GM19238 (cell line): ENCODE data around the gene ABCA1.
"Not testable (repeated sequence)": the region's sequence is repeated elsewhere in the genome, so short reads cannot be mapped to it uniquely, and the experiment has no call there.

ENCODE experiments used
- DNase-seq: peaks from one replicate; pipeline ENCODE4 v3.0.0; 2011; ENCODE audit warnings: low spot score; ENCODE audit not compliant: insufficient read length

ABCA1 gene

DNA sequence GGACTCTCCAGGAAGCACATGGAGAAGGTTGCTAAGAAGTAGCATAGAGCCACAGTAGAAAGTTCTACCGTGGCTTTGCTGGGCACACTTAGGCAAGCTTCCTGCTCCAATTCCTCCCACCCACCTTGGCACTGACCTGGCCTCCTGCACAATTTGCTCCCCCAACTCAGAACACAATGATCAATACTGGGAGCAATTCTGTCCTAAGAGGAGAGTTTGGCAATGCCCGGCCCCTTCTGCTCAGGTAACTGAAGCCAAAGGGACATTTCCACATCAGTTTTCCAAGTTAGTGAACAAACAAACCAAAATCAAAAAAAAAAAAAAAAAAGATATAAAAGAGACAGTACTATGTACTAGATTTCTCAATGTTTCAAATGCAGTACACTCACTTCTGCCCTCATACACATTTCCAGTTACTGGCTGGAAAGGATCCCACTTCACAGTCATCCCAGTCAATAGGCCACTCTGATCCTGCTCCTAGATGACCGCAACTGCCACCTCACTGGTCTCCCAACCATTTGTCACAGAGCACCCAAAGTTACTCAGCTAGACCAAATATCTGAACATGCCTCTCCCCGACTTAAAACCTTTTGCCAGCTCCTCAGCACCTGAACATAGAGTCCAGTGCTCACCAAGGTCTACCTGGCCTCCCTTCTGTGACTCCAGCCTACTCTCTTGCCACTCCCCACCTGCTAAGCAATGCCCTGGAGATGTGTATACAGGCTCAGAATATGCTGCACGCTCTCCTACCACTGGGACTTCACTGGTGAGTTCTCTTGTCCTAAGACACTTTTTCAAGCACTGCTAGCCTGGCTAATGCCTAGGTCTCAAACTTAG, 21.3 kb downstream of the ABCA1 start:
- DNase-seq = no peak

DNA sequence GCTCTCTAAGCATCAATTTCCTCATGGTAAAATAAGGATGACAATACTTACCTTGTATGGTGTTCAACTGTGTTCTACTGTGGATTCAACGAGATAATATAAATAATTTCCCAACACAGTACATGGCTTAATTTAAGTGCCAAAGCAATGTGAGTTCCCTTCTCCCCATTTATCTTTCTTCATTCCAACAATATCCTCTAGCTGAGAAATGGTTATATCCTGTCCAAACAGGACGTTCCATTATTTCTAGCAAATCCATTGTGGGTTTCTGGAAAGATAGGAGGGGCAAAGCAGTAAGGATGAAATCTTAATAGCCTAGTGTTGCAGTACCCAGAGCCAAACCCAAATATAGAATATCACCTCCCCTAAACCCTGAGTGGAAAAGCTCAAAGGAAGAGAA, 22.0 kb downstream of the ABCA1 start:
- no peak for DNase-seq

DNA sequence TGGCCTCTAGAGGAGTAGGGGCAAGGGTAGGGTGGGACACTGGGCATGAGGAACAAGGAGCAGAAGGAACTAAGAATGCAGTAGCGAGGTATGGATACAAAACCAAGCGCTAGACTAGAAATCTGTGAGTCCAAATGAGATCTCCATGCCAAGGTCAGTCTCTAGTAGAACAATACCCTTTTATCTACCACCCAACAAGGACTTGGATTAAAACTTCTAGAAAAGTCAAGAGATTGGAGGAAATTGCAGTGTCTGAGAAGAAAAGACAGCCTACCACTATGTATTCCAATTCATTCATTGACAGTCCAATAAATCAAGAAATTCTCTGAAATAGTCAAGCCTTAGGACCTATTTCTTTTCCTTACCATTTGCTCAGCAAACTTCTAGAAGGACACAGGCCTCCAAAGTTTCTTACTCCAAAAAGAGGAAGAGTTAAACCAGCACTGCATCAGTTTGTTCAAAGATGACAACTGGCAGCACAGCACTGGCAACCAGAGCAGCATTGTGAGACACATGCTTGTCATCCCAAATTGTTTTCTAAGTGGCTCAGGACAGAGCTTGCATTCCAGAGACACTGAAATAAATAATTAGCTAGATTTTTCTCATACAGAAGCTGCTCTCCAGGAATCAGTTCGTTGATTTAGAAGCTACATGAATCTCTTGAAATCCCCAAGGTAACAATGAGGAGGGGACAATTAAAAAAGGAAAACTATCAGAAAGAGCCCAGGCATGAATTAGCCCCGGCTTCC, 22.6 kb downstream of the ABCA1 start:
- DNase-seq = no peak

DNA sequence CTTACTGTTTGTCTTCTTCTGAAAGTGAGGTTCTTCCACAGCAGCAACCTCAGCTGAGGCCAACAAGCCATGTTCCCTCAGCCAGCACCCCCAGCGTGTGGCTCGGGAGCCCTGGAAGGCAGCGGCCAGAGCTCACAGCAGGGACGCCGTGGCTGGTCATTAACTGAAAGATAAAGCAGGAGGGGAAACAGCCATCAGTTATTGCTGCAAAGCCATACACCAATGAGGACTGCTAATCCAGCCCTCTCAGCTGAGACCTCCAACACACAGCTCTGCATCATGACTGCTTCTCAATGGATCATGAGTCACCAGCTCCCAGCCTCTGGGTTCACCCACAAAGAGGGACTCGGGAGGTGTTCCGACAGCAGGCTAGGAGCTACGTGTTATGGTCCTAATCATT, 24.3 kb downstream of the ABCA1 start:
- no peak for DNase-seq

DNA sequence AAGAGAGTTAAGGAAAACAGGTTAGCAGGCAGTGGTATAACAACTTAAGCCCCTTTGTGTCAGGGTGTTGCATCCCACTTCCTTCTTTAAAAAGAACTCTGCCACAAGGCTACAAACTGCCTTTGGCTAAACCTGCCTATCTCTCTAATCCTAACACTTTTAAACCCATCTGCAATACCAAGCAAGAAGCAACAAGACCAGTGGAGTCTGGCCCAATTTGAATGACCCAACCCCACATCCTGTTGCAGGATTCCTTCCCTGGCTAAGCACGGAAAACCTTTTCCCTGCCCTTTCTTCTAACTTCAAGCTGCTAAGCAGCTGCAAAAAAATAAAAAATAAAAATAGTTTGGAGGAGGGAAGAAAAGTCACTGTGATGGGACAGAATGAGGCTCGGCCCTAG, 27.1 kb downstream of the ABCA1 start:
- DNase-seq = no peak

DNA sequence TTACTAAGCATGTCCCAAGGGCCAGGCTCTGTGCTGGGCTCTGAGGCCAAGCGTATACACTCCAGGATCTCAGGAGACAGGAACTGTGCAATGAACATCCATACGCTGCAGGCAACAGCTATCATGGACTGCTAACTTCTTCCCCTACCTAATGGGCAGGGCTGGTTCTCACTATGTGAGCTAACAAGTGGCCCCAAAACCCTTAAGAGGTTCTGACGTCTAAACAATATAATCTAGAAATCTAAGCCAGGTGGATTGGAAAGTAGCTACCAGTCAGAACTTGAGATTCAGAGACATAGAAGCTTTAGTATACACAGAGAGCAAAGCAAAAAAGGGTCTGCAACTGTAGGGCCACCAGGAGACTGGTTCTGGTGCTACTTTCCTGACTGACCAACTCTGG, 27.6 kb downstream of the ABCA1 start:
- no peak for DNase-seq

DNA sequence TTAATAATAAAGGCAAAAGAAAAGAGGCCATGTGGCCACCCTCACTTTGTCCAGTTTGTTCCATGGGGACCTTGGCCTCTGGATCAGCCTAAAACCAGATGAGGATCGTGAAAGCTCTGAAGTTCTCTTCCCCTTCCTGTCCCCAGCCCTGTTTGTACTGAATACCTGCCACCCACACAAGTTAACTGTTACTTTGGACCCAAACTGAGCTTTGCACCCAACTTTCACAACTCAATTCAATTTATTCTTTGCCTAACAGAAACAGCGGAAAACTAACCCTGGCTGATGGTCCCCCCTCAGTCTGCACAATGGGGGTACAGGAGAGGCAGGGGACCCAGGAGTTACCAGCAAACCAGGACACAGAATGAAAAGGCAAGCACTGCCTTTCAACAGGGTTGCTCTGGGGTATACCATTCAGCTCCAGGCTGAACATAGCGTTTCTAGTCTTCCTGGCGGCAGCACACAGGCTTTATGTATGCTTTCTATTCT, 28.2 kb downstream of the ABCA1 start:
- DNase-seq = no peak

DNA sequence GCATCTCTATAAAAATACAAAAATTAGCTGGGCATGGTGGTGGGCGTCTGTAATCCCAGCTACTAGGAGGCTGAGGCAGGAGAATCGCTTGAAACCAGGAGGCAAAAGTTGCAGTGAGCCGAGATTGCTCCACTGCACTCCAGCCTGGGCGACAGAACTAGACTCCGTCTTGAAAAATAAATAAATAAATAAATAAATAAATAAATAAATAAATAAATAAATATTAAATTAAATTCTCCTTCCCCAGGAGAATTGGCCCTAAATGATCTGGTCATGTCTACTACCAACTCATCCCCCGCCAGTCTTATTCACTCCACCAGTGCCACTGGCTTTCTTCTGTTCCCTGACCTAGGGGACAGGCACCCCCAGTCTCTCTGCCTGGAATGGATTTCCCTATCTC, 29.6 kb downstream of the ABCA1 start:
- DNase-seq = not testable (repeated sequence)

DNA sequence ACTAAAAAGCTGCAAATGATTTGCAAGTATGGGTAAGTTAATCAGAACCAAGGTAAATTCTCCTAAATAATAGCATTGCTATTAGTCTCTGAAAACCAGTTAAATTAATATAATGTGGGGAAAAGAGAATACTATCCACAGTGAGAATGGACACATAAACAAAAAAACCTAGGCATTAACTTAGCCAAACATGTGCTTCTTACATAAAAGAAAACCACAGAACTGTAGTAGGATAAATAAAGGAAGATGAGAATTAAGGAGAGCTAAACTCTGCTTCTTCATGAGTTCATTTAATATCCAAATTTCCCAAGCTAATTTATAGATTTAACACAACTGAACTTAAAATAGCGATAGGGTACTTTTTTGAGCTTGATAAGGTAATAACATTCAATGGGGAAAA, 31.8 kb downstream of the ABCA1 start:
- no peak for DNase-seq

DNA sequence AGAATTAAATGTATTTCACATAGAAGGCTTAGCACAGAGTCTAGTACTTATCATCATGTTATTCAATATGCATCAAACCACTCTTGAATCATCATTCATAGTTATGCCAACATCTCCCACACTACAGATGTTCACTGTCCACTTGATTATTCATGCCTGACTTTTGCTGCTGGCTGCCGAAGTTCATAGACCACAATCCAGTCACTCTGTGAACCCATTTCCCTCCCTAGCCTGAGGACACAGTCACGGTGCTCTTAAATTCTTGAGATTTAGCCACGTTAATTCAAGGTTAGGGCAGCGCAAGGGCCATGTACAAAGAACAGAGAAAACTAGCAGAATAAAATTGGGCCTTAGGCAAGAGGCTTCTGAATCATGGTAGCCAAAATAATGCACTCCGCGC, 32.4 kb downstream of the ABCA1 start:
- DNase-seq = no peak

DNA sequence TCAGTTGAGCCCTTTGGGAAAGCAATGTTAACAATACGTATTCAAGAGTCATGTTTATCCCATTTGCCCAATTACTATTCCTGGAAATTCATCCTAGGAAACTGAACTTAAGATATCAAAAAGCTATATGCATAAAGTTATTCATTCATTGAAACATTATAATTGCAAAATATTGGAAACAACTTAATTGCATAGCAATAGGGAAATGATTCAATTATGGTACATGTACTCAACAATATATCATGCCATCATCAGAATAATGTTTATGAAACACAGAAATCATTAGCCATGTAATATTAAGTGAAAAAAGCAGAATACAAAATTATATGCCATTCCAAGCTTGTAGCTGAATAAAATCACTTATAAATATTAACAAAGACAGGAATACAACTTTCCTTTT, 35.3 kb downstream of the ABCA1 start:
- no peak for DNase-seq

DNA sequence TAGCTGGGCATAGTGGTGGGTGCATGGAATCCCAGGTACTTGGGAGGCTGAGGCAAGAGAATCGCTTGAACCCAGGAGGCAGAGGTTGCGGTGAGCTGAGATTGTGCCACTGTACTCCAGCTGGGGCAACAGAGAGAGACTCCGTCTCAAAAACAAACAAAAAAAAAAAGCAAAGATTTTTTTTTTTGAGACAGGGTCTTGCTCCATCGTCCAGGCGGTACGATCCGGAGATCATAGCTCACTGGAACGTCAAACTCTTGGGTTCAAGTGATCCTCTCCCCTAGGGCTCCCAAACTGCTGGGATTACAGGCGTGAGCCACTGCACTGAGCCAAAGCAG, 37.6 kb downstream of the ABCA1 start:
- no peak for DNase-seq

DNA sequence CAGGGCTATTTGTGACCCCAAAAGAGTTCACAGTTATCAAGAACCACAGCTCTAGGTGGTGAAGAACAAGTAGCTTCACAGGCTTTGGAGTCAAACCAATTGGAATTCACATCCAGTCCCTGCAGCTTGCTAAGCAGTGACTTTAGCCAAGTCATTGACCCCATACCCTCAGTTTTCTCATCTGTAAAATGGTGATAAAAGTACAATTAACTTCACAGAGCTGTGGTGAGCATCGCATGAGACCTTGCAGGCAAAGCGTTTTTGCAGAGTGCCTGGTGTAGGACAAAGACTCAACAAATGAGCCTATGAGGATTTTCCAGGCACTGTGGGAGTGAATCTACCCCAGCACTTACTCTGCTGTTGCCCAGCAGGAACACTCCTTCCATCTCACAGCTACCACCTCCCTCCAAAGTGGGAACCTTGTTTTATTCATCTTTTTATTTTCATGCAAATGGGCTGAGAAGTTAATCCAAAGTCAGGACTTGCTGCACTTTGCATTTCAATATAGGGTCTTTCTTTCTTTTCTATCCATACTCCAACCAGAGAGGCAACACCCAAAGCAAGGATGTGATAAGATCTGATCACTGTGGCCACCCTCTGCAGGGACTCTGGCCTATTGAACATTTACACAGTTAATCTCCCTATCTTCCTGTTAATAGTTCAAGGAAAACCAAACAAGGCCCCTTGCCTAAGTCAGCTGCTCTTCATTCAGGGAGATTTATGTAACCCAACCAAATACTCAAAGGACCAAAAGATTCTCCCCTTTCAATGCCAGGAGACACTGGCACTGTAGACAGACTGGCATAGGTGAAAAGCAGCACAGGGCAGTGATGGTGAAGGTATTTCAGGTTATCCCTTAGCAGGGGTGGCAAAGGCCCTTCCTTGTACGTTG, 41.9 kb downstream of the ABCA1 start:
- no peak for DNase-seq

DNA sequence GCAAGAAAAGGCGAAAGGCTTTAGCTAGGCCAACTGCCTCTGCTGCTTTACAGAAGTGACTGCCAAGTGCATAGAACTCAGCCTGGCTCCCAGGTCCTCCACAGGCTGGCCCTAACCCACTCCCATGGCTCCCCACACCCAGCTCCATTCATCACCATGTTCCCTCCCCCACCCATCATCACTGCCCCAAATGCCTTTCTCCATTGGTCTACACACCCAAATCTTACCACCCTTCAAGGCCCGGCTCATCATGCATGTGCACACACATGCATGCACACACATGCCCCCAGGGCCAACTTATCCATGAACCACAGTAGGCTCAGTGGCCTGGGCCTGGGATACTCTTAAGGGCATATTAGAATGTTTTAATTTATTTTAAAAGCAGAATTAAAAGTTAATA, 44.8 kb downstream of the ABCA1 start:
- no peak for DNase-seq

DNA sequence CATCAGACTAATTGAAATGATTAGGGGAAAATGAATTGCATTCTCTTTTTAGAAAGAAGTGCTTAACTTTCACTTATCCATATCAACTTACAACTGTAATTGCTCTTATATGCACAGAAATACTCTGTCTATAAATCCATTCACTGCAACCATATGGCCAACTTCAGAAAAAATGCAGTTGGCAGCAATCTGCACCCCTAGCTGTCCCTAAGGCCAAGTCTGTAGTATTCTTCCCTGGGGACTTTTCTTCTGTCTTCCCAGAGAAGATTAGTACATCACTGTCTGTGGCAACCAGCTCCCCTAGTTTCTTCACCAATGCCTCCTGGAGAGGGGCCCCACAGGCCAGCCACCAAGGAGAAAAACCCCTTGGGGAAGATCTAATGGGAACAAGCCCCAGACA, 45.4 kb downstream of the ABCA1 start:
- DNase-seq = no peak

DNA sequence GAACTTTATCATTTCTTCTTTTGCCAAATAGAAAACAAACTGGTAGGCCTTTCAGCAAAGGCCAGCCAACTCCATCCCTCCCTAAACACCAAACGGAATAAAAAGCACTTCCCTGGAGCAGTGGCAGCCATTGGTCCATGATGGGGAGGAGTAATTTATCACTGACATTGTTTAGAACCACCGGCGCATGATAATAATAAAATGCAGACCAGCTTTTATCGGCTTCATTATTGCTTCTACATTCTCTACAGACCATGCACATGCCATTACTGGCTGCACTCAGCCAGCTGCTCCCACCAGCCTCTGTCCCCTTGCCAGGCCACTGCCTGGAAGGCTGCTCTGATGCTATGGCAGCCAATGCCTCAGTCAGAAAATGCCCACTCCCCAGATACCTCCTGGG, 45.9 kb downstream of the ABCA1 start:
- DNase-seq = no peak

DNA sequence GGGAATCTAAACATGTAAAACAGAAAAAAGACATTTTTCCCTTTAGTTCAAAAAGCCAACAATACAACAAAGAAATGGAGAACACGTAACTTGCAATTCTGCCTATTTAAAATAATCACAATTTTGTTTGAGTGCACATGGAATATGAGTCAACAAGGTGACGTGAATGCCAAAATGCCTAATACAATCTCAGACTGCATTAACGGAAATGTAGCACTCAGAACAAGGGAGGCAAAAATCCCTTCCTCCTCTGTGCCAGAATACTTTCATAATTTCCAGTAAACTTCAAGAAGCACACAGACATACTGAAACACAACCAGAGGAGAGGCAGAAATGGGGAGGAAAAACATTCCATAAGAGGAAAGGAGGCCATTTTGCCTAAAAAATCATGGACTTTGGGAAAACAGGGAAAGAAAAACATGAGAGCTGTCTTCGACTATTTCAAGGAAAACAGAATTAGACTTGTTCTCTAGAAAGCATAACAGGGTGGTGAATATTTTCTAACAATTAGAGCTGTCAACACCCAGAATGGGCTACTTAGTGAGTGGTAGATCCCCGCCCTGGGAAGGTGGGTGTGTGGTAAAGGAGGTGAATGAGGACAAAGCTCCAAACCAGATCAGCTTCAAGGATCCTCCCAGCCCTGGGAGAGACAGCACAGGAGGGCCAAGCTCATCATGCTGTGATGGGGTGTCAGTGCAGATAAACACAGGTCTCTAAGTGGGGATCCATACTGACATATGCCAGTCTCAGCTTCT, 48.2 kb downstream of the ABCA1 start:
- DNase-seq = no peak

DNA sequence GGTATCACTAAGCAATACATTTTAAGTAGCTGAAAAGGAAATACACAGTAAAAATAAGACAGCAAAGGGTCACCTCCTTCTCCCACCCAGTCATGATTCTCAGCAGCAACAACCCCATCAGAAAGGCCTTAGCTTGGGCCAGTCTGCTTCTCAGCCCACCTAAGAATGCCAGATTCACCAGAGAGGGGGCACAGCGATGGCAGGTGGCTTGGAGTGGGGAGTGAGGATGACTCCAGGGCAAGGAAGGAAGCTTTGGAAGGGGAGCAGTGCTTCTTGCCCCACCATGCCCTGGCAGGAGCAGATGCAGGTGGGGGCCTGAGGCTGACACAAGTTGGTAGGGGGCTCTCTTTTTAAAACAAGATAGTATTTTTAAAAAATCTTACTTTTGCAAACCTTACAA, 51.4 kb downstream of the ABCA1 start:
- DNase-seq = no peak

DNA sequence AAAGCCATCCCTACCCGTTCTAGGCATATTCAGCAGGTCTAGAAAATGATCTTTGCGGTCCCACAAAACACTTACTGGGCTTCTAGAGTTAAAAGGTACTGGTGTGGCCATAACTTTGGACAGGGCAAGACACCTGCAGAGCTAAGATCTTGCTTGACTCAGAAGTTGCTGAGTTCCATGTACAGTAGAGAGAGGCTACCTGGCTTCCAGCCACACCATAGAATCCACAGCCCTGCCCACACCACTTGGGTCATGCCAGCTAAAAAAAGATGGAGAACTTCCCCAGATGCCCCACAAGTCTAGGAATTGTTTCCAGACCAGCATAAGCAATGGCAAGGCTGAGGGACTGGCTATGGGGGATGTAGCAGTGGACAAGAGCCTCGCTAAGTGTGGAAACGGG, 52.1 kb downstream of the ABCA1 start:
- no peak for DNase-seq

DNA sequence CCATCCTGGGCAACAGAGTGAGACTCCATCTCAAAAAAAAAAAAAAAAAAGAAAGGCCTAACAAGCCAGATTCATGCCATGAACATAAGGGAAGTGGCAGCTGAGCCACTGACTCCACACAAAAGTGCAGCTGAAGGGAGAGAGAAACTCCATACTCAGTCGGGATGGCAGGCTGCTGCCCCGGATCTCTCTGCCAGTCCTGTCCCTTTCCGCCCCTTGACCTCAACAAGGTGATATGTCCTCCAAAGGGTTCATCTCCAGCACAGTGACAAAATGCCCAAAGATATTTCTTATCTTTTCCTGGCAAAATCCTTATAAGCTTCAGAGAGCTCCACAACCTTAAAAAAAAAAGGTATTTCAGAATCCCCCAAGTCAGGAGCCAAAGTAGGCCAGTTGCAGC, 52.6 kb downstream of the ABCA1 start:
- no peak for DNase-seq

DNA sequence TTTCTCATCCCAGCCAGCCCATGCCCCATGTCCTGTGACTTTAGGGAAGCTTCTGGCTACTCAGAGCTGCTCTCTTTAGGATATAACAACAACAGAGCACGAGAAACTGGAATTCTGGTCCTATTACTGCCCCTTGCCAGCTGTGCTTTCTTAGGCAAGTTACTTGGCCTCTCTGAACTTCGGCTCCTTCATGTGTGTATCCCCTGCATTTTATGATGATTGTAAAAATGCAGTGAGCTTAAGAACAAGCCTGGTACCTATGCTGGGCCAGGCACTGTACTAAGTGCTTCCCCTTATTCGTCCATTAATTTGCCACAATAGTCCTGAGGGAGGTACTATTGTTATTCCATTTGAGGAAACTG, 54.5 kb downstream of the ABCA1 start:
- no peak for DNase-seq
